ENCODE results near the gene NUP54.
A peak's percentile ranks its signal among the peaks of the same experiment; 100 is the strongest.

Gene NUP54, protein sequence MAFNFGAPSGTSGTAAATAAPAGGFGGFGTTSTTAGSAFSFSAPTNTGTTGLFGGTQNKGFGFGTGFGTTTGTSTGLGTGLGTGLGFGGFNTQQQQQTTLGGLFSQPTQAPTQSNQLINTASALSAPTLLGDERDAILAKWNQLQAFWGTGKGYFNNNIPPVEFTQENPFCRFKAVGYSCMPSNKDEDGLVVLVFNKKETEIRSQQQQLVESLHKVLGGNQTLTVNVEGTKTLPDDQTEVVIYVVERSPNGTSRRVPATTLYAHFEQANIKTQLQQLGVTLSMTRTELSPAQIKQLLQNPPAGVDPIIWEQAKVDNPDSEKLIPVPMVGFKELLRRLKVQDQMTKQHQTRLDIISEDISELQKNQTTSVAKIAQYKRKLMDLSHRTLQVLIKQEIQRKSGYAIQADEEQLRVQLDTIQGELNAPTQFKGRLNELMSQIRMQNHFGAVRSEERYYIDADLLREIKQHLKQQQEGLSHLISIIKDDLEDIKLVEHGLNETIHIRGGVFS

DNA sequence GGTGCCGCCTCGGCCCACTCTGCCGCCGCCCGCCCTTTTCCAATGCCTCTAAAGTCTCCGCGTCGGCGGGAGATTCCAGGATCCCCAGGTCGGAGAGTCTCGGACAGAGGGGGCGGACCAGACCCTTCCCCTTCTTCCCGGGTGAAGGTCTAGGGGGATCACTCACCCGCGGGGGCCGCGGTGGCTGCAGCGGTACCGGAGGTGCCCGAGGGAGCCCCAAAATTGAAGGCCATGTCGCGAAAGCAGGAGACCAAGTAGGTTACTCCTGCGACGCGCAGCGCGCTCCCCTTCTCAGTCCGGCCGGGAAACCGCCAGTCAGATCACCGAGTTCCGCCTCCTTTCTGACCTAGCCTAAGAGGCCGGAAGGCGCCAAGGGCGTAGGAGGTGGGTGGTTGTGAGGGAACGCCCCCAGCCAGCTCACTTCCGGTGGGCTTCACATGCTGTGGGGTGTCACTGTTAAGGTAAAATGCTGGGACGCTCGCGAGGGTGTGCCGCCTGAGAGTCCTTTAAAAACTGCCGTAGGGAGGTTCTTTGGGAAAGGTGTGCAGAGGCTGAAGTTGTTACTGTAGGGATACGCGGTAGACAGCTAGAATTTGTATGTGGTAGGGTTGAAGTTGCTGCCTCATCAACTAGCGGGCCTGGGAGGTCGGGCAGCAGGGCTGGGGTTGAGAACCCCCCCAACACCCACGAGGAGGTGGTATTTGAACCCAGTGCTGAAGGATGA lies at the start of gene NUP54:
TSS of gene NUP54 (minus strand) at position 256 of the 724 bp plus-strand sequence. CDS start at position 233, 23 bp downstream.
- peak; percentile 92 for DNase-seq

DNA sequence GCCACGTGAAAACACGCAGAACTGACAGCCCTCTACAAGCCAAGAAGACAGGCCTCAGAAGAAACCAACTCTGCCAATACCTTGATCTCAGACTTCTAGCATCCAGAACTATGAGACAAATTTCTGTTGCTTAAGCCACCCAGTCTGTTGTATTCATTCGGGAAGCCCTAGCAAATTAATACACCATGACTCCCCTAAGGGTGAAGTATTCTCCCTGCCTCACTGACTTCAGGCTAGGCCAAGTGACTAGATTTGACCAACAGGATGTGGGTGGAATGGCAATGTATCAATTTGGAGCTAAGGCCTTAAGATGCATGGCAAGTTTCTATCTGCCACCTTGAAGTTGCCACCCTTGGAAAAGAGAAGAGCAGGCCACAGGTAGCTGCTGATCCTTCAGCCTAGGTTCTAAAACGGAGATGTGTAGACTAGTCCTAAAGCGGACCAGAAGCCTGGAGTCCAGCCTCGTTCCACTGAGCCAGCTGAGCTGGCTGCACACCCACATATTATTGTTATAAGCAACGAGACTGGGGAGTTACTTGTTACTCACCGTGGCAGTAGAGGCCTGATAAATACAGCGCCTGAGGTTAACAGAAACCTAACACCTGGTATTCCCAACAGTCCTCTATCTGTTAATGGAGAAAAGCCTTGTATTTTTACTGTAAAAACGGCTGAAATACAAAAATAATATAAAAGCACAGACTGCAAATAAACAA lies 49.0 kb upstream of the NUP54 start:
- no peak for DNase-seq

DNA sequence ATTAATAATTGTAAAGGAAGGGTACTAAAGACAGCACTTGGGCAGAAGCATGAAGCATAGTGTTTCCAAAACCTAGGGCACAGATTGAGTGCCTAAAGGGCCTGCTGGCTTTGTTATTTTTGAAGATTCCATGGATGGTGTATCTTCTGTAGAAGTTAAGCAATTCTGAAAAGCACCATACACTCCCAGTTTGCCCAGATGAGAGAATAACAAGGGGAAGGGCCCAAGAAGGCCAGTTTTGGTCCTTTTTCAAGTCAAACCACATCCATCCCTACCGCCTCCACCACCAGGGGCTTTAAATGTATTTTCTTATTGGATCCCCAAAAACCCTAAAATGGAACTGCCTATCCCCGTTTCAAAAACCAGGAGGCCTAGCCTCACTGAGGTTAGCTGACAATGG lies 48.2 kb upstream of the NUP54 start:
- no peak for DNase-seq

DNA sequence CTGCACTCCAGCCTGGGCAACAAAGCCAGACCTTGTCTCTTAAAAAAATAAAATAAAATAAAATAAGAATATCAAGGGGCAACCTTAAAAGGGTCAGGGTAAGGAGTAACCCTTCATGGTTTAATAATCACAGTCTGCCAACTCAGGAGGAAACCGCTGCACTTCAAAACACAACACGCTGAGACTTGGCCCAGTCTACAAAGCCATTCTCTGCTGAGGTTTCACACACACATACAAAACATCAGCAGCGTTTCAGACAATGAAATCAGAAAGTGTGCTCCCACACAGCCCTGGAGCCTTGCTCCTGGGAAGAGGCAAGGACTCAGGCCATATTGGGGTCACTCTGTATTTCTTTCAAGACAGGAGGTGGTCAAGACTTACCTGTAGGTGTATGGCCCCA lies 47.1 kb upstream of the NUP54 start:
- no peak for DNase-seq

DNA sequence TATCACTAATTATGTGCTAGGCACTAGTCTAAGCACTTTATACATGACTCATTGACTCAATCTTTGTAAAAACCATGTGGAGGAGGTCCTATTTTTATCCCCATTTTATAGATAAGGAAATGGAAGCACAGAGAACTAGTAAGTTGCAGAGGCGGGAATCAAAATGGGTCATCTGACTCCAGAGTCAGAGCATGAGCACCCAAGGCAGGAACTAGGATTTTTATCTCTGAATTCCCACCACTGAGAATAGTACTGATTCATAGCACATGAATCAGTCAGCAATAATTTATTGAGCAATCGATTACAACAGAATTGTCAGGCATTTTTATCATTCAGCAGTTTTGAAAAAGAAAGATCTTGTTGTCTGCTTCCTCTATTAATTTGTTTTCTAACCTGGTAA lies 46.1 kb upstream of the NUP54 start:
- DNase-seq, result no peak

DNA sequence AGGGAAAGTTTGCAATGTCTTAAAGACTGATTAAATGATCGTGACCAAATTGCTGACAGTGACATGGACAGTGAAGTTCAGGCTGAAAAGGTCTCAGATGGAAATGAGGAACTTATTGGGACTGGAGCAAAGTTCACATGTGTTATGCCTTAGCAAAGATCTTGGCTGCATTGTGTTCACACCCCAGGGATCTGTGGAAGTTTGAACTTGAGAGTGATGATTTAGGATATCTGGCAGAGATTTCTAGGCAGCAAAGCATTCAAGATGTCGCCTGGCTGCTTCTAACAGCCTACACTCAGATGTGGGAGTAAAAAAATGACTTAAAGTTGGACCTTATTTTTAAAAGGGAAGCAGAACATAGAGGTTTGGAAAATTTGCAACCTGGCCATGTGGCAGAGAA lies 44.0 kb upstream of the NUP54 start:
- no peak for DNase-seq

DNA sequence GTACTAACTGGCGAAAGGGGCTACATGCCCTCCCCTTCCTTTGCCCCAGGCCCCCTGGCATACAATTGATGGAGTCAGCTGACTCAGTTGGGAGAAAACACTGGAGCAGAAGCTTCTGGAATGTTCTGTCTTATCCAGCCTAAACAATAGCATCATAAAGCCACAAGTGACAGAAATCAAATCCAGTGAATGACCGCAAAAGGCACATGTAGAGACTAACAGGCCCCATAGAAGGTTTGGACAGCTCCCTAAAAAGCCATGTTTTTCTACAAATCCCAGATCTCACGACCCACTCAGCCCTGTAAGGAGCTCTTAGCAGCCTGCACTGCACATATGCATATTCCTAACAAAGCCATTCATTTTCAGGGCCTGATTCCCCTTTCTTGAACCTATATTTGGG lies 40.4 kb upstream of the NUP54 start:
- no peak for DNase-seq

DNA sequence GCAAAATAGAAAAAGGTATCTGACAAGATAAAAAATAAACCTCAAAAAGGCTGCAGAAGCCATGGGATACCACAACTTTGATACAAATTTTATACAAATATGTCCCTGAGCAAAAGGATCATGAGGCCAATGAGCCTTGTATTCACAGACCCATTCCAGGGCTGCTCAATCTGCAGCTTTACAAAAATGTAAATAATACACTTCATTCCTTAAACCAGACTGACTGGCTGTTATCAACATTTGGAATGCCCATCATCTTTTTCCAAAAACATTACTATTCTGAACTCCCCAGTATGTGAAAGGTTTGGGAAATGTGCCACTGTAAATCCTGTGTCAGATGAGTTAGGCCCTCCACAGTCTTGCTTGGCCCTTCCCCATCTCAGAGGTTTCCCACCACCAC lies 40.0 kb upstream of the NUP54 start:
- DNase-seq, result no peak

DNA sequence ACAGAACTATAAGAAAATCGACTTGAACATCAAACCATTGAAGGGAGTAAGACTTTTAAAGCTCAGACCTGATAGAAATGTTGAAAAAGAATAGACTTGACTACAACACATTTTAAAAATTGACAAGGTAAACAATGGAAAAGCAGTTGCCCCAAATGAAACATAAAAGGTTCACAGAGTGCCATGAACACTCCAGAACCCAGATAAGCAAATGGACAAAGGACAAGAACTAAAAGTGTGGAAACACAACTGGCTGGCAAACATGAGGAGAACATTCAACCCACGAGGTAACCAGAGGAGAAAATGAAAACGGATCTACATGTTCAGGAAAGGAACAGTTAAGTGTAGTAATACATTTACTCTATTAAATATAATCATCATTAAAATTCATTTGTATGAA lies 39.0 kb upstream of the NUP54 start:
- no peak for DNase-seq

DNA sequence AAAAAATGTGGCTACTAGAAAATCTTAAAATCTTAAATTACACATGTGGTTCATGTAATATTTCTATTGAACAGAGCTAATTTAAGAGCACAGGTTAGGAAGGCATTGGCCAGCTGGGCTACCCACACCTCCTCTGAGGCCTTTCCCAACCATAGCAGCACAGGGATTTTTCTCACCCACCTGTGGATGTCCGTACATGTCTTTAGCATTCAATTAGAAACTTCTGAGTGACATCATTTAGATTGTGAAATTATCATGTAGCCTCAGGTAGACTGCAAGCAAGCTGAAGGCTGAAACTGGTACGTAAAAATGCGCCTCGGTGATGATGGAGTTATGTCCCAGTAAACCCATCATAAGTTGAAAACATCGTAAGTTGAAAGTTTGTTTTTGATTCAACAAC lies 34.3 kb upstream of the NUP54 start:
- no peak for DNase-seq

DNA sequence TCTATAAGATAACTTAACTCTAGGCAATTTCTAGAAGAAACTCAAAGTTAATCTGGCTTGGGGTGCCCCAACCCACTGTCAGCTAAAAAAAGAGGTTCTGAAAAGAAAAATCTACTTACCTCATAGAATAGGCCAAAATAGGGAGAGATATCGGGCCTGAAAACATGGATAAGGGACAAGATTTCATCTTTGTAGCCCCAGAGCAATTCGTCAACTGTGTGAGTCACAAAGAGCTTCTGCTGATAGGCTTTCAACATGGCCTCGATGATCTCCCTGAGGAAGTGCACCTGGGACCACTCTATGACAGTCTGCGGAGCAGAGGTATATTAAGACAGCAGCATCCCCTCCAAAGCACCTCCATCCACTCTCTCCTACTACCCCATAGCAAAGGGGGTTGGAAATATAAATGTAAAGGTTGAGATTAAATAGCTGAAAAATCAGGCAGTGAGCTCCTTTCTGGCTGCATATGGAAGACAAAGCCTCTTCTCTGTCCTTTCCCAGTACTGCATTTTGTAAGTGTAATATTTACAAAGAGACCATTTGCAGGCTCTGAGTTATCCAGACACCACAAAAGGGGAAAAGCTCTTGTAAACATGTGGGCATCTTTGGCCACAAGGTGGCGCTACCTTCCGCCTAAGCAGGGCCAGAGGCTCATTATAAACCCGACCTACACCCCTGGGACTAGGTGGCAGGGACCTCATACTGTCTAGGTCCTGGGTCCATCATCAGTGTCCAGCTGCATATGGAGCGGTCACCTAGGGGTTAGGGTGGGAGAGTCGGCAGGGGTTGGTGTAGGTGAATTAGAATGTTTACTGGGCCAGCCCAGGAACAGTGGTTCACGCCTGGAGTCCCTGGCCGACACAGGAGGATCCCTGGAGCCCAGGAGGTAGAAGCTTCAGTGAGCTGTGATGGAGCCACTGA lies 31.5 kb upstream of the NUP54 start:
- peak; percentile 90 for DNase-seq

DNA sequence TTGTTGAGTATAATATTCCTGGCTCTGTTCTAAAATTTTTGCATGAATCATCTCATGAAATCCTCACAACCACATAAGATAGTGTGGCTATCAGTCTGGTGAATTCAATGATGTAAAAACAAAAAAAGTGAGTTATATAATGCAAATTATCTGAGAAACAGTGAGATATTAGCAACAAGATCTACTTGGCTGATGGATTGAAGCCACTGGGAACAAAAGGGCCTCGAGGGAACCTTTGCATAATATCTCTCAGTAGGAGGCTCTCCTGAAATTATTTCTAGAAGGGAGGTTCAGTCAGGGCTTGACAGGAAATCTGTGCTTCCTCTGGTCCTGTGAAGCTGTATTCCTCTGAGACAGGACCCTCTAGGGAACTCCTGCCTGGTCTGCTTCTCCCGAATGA lies 30.1 kb upstream of the NUP54 start:
- no peak for DNase-seq

DNA sequence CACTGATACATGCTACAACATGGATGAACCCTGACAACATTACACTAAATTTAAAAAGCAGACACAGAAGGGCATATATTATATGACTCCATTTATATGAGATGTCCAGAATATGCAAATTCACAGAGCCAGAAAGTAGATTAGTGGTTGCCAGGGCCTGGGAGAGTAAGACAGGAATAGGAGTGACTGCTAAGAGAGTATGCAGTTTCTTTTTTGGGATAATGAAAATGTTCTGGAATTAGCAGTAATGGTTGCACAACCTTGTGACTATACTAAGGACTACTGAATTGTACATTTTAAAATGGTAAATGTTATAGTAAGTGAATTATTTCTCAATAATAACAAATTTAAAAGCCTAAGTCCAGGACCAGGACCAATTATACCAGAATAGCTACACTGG lies 29.5 kb upstream of the NUP54 start:
- DNase-seq, result no peak

DNA sequence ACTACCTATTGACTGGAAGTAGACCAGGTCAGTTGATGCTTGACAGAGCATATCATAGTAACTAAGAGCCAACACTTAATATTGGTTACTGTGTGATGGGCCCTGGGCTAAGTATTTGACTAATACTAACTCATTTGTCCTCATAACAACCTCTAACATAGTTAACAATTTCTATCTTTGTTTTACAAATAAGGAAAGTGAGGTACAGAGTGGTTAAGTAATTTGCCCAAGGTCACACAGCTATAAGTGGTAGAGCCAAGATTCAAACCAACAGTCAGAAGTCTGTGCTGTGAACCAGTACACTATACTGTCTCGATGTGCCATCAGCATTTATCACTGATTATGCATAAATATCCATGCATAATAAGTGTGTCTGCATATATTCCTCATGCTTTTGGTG lies 27.1 kb upstream of the NUP54 start:
- no peak for DNase-seq

DNA sequence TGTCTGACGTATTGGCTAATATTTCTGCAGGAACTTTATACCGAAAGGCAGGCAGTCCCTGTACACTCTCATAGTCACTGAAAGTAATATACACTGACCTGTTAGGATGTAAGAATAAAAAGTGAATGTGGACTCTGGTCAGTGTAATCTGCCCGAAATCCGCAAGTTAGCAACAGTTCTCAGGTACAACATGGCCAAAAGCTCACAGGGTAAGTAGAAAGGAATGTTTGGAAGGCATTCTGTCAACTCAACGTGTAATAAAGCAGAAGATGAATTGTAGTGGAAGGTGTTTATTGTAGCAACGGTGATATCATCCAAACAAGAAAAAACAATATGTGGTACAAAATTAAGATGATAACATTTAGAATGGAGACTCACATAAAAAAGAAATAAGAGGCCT lies 26.0 kb upstream of the NUP54 start:
- no peak for DNase-seq

DNA sequence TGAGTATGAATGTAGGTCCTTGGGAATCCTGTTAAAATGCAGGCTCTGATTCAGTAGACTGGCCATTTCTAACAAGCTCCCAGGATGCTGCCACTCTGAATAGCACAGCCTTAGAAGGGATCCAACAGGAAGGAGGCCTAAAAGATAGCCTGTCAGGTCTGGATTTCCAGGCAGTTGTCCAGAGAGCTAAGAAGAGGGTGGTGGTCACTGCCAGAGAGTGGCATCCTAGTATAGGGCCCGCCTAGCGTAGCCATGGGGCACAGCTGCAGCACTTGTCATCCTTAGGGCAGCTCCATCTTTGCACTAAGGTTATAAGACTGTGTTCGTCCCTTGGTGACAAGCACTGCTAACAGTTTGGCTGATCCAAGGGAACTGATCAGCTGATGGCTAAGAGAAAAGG lies 20.5 kb upstream of the NUP54 start:
- no peak for DNase-seq

DNA sequence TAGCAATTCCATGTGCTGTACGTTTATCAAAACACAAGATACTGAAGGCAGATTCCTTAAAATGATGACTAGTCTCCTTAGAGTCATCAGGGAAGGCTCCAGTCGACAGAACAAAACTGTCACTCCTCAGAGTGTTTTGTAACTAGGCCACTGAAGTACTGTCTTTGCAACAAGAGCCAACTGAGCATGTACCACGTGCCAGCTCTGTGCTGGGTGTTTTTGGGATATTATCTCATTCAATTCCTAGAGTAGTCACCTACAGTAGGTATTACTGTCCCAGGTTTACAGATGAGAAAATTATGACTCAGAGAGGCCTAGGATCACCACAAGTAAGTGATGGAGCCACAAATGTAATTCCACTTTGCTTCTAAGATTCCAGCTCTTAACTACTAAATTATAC lies 18.3 kb upstream of the NUP54 start:
- DNase-seq, result no peak

DNA sequence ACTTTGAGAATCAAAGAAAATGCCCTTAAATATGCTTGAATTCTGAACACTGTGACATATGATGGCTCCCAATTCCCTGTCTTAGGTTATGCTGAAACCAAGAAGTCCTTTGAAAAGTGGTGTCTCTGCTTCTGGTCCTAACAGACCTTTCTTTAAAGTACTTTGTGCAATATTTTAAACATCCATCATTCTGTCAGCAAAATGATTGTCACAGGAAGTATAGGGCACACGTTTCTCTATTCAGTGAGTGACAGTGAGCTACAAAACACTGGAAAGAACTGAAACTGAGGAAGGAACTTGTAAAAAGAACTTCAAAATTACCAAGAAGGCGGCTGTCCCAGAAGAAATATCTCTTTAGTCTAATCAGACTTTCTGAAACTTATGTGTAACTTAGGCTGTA lies 12.2 kb upstream of the NUP54 start:
- no peak for DNase-seq

DNA sequence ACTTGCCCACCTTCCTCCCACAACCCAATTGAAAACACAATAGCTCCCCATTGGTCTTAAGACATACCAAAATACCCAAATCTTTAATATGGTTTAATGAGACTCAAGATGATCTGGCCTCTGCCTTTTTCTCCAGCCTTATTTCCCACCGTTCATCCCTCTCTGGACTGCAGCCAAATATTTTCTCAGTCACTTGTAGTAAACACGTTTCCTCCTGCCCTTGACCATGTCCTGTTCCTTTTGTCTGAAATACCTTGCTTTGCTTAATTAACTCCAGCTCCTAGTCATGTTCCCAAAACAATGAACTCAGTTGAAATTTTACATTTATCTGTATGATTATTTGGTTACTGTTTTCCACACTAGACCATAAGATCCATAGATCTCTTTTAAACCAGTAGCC lies 8.4 kb upstream of the NUP54 start:
- DNase-seq, result peak; percentile 6

DNA sequence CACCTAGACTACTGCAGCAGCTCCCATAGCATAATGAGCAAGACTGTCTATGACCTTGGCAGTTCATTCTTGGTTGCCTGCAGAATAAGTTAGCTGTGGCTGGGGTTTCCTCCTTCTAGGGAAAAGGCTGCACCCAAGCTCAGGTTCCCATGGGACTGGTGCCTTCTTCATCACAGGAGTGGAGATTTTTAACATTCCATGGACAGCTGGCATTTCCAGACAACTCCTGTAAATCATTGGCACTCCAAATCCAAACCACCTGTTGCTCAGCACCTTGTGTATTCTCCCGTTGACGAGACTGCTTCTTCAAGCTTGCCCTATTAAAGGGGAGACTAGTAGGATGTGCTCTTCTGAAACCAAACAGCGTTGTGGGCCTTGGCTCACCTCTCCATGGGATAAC lies 7.8 kb upstream of the NUP54 start:
- no peak for DNase-seq

DNA sequence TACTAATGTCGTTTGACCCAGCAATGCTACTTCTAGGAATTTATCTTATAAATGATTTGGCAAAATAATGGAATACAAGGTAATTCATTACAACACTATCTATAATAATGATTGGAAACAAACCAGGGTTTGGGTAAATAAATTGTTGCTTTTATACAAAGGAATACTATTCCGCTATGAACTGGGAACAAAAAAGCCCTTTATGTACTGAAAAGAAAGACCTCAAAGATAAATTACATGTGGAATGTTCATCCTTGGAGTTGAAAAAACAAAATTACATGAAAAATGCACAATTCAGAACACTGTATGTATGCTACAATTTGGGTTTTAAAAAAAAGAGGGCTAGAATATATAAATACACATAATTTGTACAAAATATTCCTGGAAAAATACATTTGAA lies 5.2 kb upstream of the NUP54 start:
- no peak for DNase-seq

DNA sequence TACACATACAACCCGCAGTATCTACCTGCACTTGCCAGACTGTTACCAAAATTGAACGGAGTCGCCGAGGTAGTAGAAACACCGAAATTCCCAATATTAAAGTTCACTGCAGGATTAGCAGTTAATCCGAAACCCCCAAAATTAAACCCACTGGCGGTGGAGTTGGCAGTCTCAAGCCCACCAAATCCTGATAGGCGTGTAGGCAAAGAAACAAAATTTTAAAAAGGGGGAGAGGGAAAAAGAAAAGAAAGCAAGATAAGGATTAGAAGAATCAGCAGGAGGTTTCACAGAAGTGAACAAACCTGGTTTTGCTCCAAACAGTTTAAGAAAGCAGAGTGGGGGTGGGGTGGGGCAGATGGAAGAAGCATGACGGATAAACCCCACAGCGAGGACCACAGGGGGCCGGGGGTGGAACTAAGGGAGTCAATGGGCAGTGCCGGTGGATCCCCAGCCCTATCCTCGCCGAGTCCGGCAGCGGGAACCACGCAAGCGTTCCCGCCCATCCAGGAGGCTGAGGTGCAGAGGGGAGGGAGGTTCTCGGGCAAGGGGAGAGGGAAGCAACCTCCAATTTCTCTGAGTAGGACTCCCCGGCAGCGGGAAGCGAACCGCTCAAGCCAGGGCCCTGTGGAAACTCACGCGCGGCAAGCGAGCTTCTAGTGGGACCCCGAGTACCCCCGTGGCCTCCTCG lies 599 bp downstream of the NUP54 start:
- peak; percentile 60 for DNase-seq

Measured in NCI-H510A treated with DMSO at 0.1 percent for 48 hours (cell line).